Stimulated activated CD8-positive, alpha-beta memory T cell treated with anti-CD3 and anti-CD28 coated beads, Interleukin-7, amount 100 ng/mL, for 4 hours (primary cell): ENCODE measurements around the gene ZBTB7B.
"Not testable (repeated sequence)": the region's sequence is repeated elsewhere in the genome, so short reads cannot be mapped to it uniquely, and the experiment has no call there.

ENCODE experiments used
- DNase-seq, 2 donors: peaks; one replicate each; pipeline ENCODE4 v3.0.0-alpha.2; 2020; ENCODE audit warnings: low read depth in 2 of 2

Gene ZBTB7B

GRCh38 chr1:154988058-154988954 is 14.3 kb upstream of the ZBTB7B start:
- DNase-seq: no peak

GRCh38 chr1:154989195-154989860 is 13.3 kb upstream of the ZBTB7B start:
- DNase-seq: no peak

- no peak for DNase-seq
Measured at GRCh38 chr1:154990276-154990675, 12.3 kb upstream of the ZBTB7B start.

GRCh38 chr1:154992721-154993571 is 9.7 kb upstream of the ZBTB7B start:
- DNase-seq: no peak

GRCh38 chr1:154993572-154994268 is 8.9 kb upstream of the ZBTB7B start, which contains the start of gene LENEP:
Gene LENEP, plus strand, starts transcription at chr1:154993586. Its CDS starts 22 bp downstream, at chr1:154993608.
- no peak for DNase-seq

- DNase-seq: no peak
Measured at GRCh38 chr1:154994269-154994587, 8.4 kb upstream of the ZBTB7B start.

GRCh38 chr1:154994591-154994990 is 8.0 kb upstream of the ZBTB7B start:
- DNase-seq: no peak

- not testable (repeated sequence) for DNase-seq
Measured at GRCh38 chr1:154995301-154995983, 7.2 kb upstream of the ZBTB7B start.

- DNase-seq: no peak
Measured at GRCh38 chr1:154996966-154997701, 5.5 kb upstream of the ZBTB7B start.

- no peak for DNase-seq
Measured at GRCh38 chr1:154998201-154998780, 4.3 kb upstream of the ZBTB7B start.

- DNase-seq: peak; percentile 62 to 63
Measured at GRCh38 chr1:154998818-154999570, 3.6 kb upstream of the ZBTB7B start.

- peak in 1 of 2 donors; percentile 63 for DNase-seq
Measured at GRCh38 chr1:154999571-155000410, 2.8 kb upstream of the ZBTB7B start.

- DNase-seq: no peak
Measured at GRCh38 chr1:155000411-155000725, 2.2 kb upstream of the ZBTB7B start.

GRCh38 chr1:155000726-155001424 is 1.7 kb upstream of the ZBTB7B start:
- DNase-seq: peak; percentile 60 to 75

- no peak for DNase-seq
Measured at GRCh38 chr1:155001425-155001674, 1.3 kb upstream of the ZBTB7B start.

- DNase-seq: peak; percentile 97 to 98
Measured at GRCh38 chr1:155001675-155002463, 733 bp upstream of the ZBTB7B start.

GRCh38 chr1:155003227-155003765 is 694 bp downstream of the ZBTB7B start:
- no peak for DNase-seq
